Measurements from ENCODE around the gene BCAS3.

BCAS3 gene

GRCh38 chr17:61284746-61285145 lies 607.1 kb downstream of the BCAS3 start:
- ATAC-seq (replicated peaks; ENCODE audit: extremely low read depth, poor library complexity, severe bottlenecking) (no peak), DNase-seq (ENCODE audit: low spot score in 2 of 2) (no peak)
- no peaks in the 10 kb centered on the region for H3K27me3 Mint-ChIP-seq
- no peak overlapping the region for H3K4me3 Mint-ChIP-seq
- H3K27ac Mint-ChIP-seq (ENCODE audit: low read depth): no peak overlapping the region
- H3K9me3 Mint-ChIP-seq: no peaks in the 10 kb centered on the region
- no peaks in the 10 kb centered on the region for H3K36me3 Mint-ChIP-seq (ENCODE audit: insufficient read depth)
- H3K4me1 Mint-ChIP-seq: peaks cover 3% of the 10 kb centered on the region

GRCh38 chr17:61285526-61286320 lies 608.1 kb downstream of the BCAS3 start:
- Mint-ChIP-seq H3K9me3 (no peaks in the 10 kb centered on the region), H3K4me1 (no peaks in the 10 kb centered on the region), H3K27ac (ENCODE audit: low read depth) (no peak overlapping the region), H3K36me3 (ENCODE audit: insufficient read depth) (no peaks in the 10 kb centered on the region), H3K27me3 (no peaks in the 10 kb centered on the region), H3K4me3 (no peak overlapping the region)
- ATAC-seq (replicated peaks; ENCODE audit: extremely low read depth, poor library complexity, severe bottlenecking): no peak
- no peak for DNase-seq (ENCODE audit: low spot score in 2 of 2)

- no peak overlapping the region for H3K27ac Mint-ChIP-seq (ENCODE audit: low read depth)
- H3K4me1 Mint-ChIP-seq: no peaks in the 10 kb centered on the region
- H3K9me3 Mint-ChIP-seq: no peaks in the 10 kb centered on the region
- no peak overlapping the region for H3K4me3 Mint-ChIP-seq
- no peaks in the 10 kb centered on the region for H3K36me3 Mint-ChIP-seq (ENCODE audit: insufficient read depth)
- no peak for ATAC-seq (replicated peaks; ENCODE audit: extremely low read depth, poor library complexity, severe bottlenecking)
- no peak for DNase-seq (ENCODE audit: low spot score in 2 of 2)
- H3K27me3 Mint-ChIP-seq: no peaks in the 10 kb centered on the region
Measured at GRCh38 chr17:61286449-61286848, 608.8 kb downstream of the BCAS3 start.

- Mint-ChIP-seq H3K27me3 (no peaks in the 10 kb centered on the region), H3K4me3 (no peak overlapping the region), H3K36me3 (ENCODE audit: insufficient read depth) (no peaks in the 10 kb centered on the region), H3K9me3 (no peaks in the 10 kb centered on the region), H3K4me1 (no peaks in the 10 kb centered on the region), H3K27ac (ENCODE audit: low read depth) (no peak overlapping the region)
- DNase-seq (ENCODE audit: low spot score in 2 of 2) (no peak), ATAC-seq (replicated peaks; ENCODE audit: extremely low read depth, poor library complexity, severe bottlenecking) (no peak)
Measured at GRCh38 chr17:61289408-61290385, 612.0 kb downstream of the BCAS3 start.

- H3K27ac Mint-ChIP-seq (ENCODE audit: low read depth): no peak overlapping the region
Measured at GRCh38 chr17:61291451-61292285, 614.0 kb downstream of the BCAS3 start.

GRCh38 chr17:61294286-61294685 lies 616.6 kb downstream of the BCAS3 start:
- no peak overlapping the region for H3K27ac Mint-ChIP-seq (ENCODE audit: low read depth)
- DNase-seq (ENCODE audit: low spot score in 2 of 2) (no peak), ATAC-seq (replicated peaks; ENCODE audit: extremely low read depth, poor library complexity, severe bottlenecking) (no peak)
- H3K9me3 Mint-ChIP-seq: no peaks in the 10 kb centered on the region
- H3K36me3 Mint-ChIP-seq (ENCODE audit: insufficient read depth): no peaks in the 10 kb centered on the region
- H3K4me3 Mint-ChIP-seq: no peak overlapping the region
- H3K27me3 Mint-ChIP-seq: no peaks in the 10 kb centered on the region
- no peaks in the 10 kb centered on the region for H3K4me1 Mint-ChIP-seq

More at GRCh38 chr17:61291451-61292285, 614.0 kb downstream of the BCAS3 start:
- no peaks in the 10 kb centered on the region for H3K9me3 Mint-ChIP-seq
- DNase-seq (ENCODE audit: low spot score in 2 of 2): no peak
- no peaks in the 10 kb centered on the region for H3K36me3 Mint-ChIP-seq (ENCODE audit: insufficient read depth)
- no peaks in the 10 kb centered on the region for H3K4me1 Mint-ChIP-seq
- H3K4me3 Mint-ChIP-seq: no peak overlapping the region
- H3K27me3 Mint-ChIP-seq: no peaks in the 10 kb centered on the region
- ATAC-seq (replicated peaks; ENCODE audit: extremely low read depth, poor library complexity, severe bottlenecking): no peak

GRCh38 chr17:61294777-61295176 lies 617.1 kb downstream of the BCAS3 start:
- H3K4me3 Mint-ChIP-seq: no peak overlapping the region
- DNase-seq (ENCODE audit: low spot score in 2 of 2) (no peak), ATAC-seq (replicated peaks; ENCODE audit: extremely low read depth, poor library complexity, severe bottlenecking) (no peak)
- H3K9me3 Mint-ChIP-seq: no peaks in the 10 kb centered on the region
- no peaks in the 10 kb centered on the region for H3K36me3 Mint-ChIP-seq (ENCODE audit: insufficient read depth)
- no peaks in the 10 kb centered on the region for H3K27me3 Mint-ChIP-seq
- H3K4me1 Mint-ChIP-seq: no peaks in the 10 kb centered on the region
- no peak overlapping the region for H3K27ac Mint-ChIP-seq (ENCODE audit: low read depth)

GRCh38 chr17:61296058-61296457 lies 618.4 kb downstream of the BCAS3 start:
- ATAC-seq (replicated peaks; ENCODE audit: extremely low read depth, poor library complexity, severe bottlenecking) (no peak), DNase-seq (ENCODE audit: low spot score in 2 of 2) (no peak)
- H3K4me1 Mint-ChIP-seq: no peaks in the 10 kb centered on the region
- H3K9me3 Mint-ChIP-seq: no peaks in the 10 kb centered on the region
- no peaks in the 10 kb centered on the region for H3K36me3 Mint-ChIP-seq (ENCODE audit: insufficient read depth)
- H3K27me3 Mint-ChIP-seq: no peaks in the 10 kb centered on the region
- H3K4me3 Mint-ChIP-seq: no peak overlapping the region
- no peak overlapping the region for H3K27ac Mint-ChIP-seq (ENCODE audit: low read depth)

GRCh38 chr17:61299517-61300513 lies 622.2 kb downstream of the BCAS3 start:
- H3K4me3 Mint-ChIP-seq: no peak overlapping the region
- H3K9me3 Mint-ChIP-seq: no peaks in the 10 kb centered on the region
- no peaks in the 10 kb centered on the region for H3K4me1 Mint-ChIP-seq
- DNase-seq (ENCODE audit: low spot score in 2 of 2) (no peak), ATAC-seq (replicated peaks; ENCODE audit: extremely low read depth, poor library complexity, severe bottlenecking) (no peak)
- no peaks in the 10 kb centered on the region for H3K27me3 Mint-ChIP-seq
- no peak overlapping the region for H3K27ac Mint-ChIP-seq (ENCODE audit: low read depth)
- no peaks in the 10 kb centered on the region for H3K36me3 Mint-ChIP-seq (ENCODE audit: insufficient read depth)

- Mint-ChIP-seq H3K4me3 (no peak overlapping the region), H3K27ac (ENCODE audit: low read depth) (no peak overlapping the region), H3K9me3 (no peaks in the 10 kb centered on the region), H3K36me3 (ENCODE audit: insufficient read depth) (no peaks in the 10 kb centered on the region), H3K4me1 (no peaks in the 10 kb centered on the region), H3K27me3 (no peaks in the 10 kb centered on the region)
- ATAC-seq (replicated peaks; ENCODE audit: extremely low read depth, poor library complexity, severe bottlenecking) (no peak), DNase-seq (ENCODE audit: low spot score in 2 of 2) (no peak)
Measured at GRCh38 chr17:61302953-61303816, 625.5 kb downstream of the BCAS3 start.

GRCh38 chr17:61303817-61304096 lies 626.1 kb downstream of the BCAS3 start:
- H3K4me3 Mint-ChIP-seq: no peak overlapping the region
- ATAC-seq (replicated peaks; ENCODE audit: extremely low read depth, poor library complexity, severe bottlenecking) (no peak), DNase-seq (ENCODE audit: low spot score in 2 of 2) (no peak)
- no peaks in the 10 kb centered on the region for H3K36me3 Mint-ChIP-seq (ENCODE audit: insufficient read depth)
- no peak overlapping the region for H3K27ac Mint-ChIP-seq (ENCODE audit: low read depth)
- no peaks in the 10 kb centered on the region for H3K27me3 Mint-ChIP-seq
- H3K9me3 Mint-ChIP-seq: no peaks in the 10 kb centered on the region
- no peaks in the 10 kb centered on the region for H3K4me1 Mint-ChIP-seq

Measured in central memory CD8-positive, alpha-beta T cell (primary cell).